B cell (primary cell): Measurements from ENCODE around the gene AQP5.

Experiments used
- CTCF ChIP-seq: fragments of 200-600 bp; IDR thresholded peaks from one replicate; pipeline ENCODE4 v1.8.0; 2022; ENCODE audit warnings: antibody characterized with exemption, mild to moderate bottlenecking
- EZH2 ChIP-seq: IDR thresholded peaks from 2 replicates; pipeline ENCODE4 v1.6.1; 2012; ENCODE audit warnings: borderline replicate concordance, low read depth, mild to moderate bottlenecking, moderate library complexity, low read length; ENCODE audit not compliant: insufficient read depth, poor library complexity, severe bottlenecking

- no peak for TF ChIP-seq CTCF
- TF ChIP-seq EZH2, result no peak
Observed at GRCh38 chr12:49978125-49978524, 16.5 kb downstream of the AQP5 start.
